ENCODE results near the gene MAT2A.

MAT2A gene

DNA sequence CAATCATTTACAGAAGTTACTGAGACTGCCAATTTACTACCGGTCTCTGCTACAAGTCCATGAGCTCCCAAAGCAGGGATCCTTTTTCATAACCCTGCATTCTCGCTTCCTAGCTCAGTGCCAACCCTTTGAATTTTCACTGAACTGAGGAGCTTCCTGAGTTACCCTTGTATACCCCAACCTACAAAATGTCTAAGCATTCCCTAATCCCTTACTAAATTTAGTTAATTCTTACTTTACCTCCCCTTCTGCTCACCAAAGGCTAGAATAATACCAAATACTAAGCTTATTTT is 9.6 kb downstream of the MAT2A start:
- Histone ChIP-seq H3K9me3 (ENCODE audit: control insufficient read depth, insufficient read depth, low read length) (no peaks in the 10 kb centered on the region), H3K4me2 (ENCODE audit: low read length) (no peak overlapping the region), H3K36me3 (ENCODE audit: control insufficient read depth, low read length) (peaks cover 78% of the 10 kb centered on the region), H3K4me3 (ENCODE audit: low read length) (no peak overlapping the region), H4K20me1 (ENCODE audit: control insufficient read depth, insufficient read depth, low read depth, low read length) (no peaks in the 10 kb centered on the region; the same call in 1 of the 2 replicates), H3K27me3 (ENCODE audit: control insufficient read depth, low read length) (no peaks in the 10 kb centered on the region), H3K4me1 (ENCODE audit: control insufficient read depth, low read length) (no peaks in the 10 kb centered on the region), H3K79me2 (ENCODE audit: control insufficient read depth, low read length) (no peaks in the 10 kb centered on the region), H3F3A (ENCODE audit: control insufficient read depth, insufficient read depth) (peaks cover 50% of the 10 kb centered on the region), H3K27ac (ENCODE audit: low read depth, low read length) (no peak overlapping the region), H3K9me2 (replicated peaks; ENCODE audit: control insufficient read depth, low read length) (no peaks in the 10 kb centered on the region)
- TF ChIP-seq, protein P1, sequence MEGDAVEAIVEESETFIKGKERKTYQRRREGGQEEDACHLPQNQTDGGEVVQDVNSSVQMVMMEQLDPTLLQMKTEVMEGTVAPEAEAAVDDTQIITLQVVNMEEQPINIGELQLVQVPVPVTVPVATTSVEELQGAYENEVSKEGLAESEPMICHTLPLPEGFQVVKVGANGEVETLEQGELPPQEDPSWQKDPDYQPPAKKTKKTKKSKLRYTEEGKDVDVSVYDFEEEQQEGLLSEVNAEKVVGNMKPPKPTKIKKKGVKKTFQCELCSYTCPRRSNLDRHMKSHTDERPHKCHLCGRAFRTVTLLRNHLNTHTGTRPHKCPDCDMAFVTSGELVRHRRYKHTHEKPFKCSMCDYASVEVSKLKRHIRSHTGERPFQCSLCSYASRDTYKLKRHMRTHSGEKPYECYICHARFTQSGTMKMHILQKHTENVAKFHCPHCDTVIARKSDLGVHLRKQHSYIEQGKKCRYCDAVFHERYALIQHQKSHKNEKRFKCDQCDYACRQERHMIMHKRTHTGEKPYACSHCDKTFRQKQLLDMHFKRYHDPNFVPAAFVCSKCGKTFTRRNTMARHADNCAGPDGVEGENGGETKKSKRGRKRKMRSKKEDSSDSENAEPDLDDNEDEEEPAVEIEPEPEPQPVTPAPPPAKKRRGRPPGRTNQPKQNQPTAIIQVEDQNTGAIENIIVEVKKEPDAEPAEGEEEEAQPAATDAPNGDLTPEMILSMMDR (IDR thresholded peaks at IDR 0.05; ENCODE audit: low read depth, low read length, poor library complexity, severe bottlenecking): no peak
- no peak for TF ChIP-seq EZH2phosphoT487 (IDR thresholded peaks at IDR 0.05; ENCODE audit: borderline replicate concordance, low read length)

GRCh38 chr2:85549095-85549494 is 10.1 kb downstream of the MAT2A start:
- Histone ChIP-seq H3K27ac (ENCODE audit: low read depth, low read length) (no peak overlapping the region), H3K9me2 (replicated peaks; ENCODE audit: control insufficient read depth, low read length) (no peaks in the 10 kb centered on the region), H3K27me3 (ENCODE audit: control insufficient read depth, low read length) (no peaks in the 10 kb centered on the region), H3K9me3 (ENCODE audit: control insufficient read depth, insufficient read depth, low read length) (no peaks in the 10 kb centered on the region), H3K4me2 (ENCODE audit: low read length) (no peak overlapping the region), H3F3A (ENCODE audit: control insufficient read depth, insufficient read depth) (peaks cover 50% of the 10 kb centered on the region), H3K36me3 (ENCODE audit: control insufficient read depth, low read length) (peaks cover 75% of the 10 kb centered on the region), H3K4me1 (ENCODE audit: control insufficient read depth, low read length) (no peaks in the 10 kb centered on the region), H4K20me1 (ENCODE audit: control insufficient read depth, insufficient read depth, low read depth, low read length) (no peaks in the 10 kb centered on the region; the same call in 1 of the 2 replicates), H3K4me3 (ENCODE audit: low read length) (no peak overlapping the region), H3K79me2 (ENCODE audit: control insufficient read depth, low read length) (no peaks in the 10 kb centered on the region)
- TF ChIP-seq EZH2phosphoT487 (IDR thresholded peaks at IDR 0.05; ENCODE audit: borderline replicate concordance, low read length): no peak
- TF ChIP-seq, protein P1 (IDR thresholded peaks at IDR 0.05; ENCODE audit: low read depth, low read length, poor library complexity, severe bottlenecking): no peak

DNA sequence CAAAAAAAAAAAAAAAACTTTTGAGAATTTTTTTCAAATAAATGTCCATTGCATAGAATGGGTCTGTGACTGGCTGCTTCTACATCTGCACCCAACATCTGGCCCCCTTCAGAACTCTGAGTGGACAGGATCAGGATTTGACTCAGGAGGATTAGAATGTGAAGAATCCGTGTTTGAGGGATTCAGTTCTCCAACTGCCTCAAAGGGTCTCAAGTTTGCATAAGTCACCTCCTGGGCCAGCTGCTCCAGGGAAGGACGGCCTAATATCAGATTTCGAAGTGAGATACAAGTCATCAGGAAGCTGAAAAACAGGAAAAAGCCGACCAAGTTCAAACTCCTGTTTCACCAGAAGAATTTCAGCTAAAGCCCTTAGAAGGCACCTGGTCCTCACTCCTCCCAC is 10.9 kb downstream of the MAT2A start:
- no peak overlapping the region for H3K4me3 ChIP-seq (ENCODE audit: low read length)
- H3K4me2 ChIP-seq (ENCODE audit: low read length): no peak overlapping the region
- no peaks in the 10 kb centered on the region for H3K4me1 ChIP-seq (ENCODE audit: control insufficient read depth, low read length)
- H3F3A ChIP-seq (ENCODE audit: control insufficient read depth, insufficient read depth): peaks cover 43% of the 10 kb centered on the region
- H3K9me3 ChIP-seq (ENCODE audit: control insufficient read depth, insufficient read depth, low read length): no peaks in the 10 kb centered on the region
- no peaks in the 10 kb centered on the region; the same call in 1 of the 2 replicates for H4K20me1 ChIP-seq (ENCODE audit: control insufficient read depth, insufficient read depth, low read depth, low read length)
- H3K27me3 ChIP-seq (ENCODE audit: control insufficient read depth, low read length): no peaks in the 10 kb centered on the region
- peaks cover 75% of the 10 kb centered on the region for H3K36me3 ChIP-seq (ENCODE audit: control insufficient read depth, low read length)
- no peaks in the 10 kb centered on the region for H3K79me2 ChIP-seq (ENCODE audit: control insufficient read depth, low read length)
- TF ChIP-seq EZH2phosphoT487 (IDR thresholded peaks at IDR 0.05; ENCODE audit: borderline replicate concordance, low read length): no peak
- TF ChIP-seq, protein P1 (IDR thresholded peaks at IDR 0.05; ENCODE audit: low read depth, low read length, poor library complexity, severe bottlenecking): no peak
- no peak overlapping the region for H3K27ac ChIP-seq (ENCODE audit: low read depth, low read length)
- H3K9me2 ChIP-seq (replicated peaks; ENCODE audit: control insufficient read depth, low read length): no peaks in the 10 kb centered on the region

DNA sequence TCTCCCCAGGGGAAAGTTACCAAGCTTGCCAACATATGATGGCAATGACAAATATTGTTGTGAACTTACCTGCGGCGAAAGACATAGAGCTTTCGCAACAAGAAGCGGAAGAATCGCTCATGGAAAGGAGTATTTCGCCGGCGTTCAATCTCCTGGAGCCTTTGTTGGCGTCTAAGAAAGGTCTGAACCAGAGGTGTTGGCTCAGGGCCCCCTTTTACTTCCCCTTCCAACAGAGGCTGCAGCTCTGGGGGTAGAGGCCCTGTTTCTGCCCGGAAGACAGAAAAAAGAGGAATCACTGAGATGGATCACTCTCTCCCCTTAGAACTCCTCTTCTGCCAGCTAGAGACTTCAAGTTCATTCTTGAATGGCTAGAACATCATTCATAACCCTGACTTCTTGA is 11.5 kb downstream of the MAT2A start:
- Histone ChIP-seq H3K9me2 (replicated peaks; ENCODE audit: control insufficient read depth, low read length) (no peaks in the 10 kb centered on the region), H3K27me3 (ENCODE audit: control insufficient read depth, low read length) (no peaks in the 10 kb centered on the region), H3K4me3 (ENCODE audit: low read length) (no peak overlapping the region), H4K20me1 (ENCODE audit: control insufficient read depth, insufficient read depth, low read depth, low read length) (no peaks in the 10 kb centered on the region; the same call in 1 of the 2 replicates), H3K4me1 (ENCODE audit: control insufficient read depth, low read length) (no peaks in the 10 kb centered on the region), H3K27ac (ENCODE audit: low read depth, low read length) (no peak overlapping the region), H3K9me3 (ENCODE audit: control insufficient read depth, insufficient read depth, low read length) (no peaks in the 10 kb centered on the region), H3K36me3 (ENCODE audit: control insufficient read depth, low read length) (peaks cover 75% of the 10 kb centered on the region), H3K79me2 (ENCODE audit: control insufficient read depth, low read length) (no peaks in the 10 kb centered on the region), H3K4me2 (ENCODE audit: low read length) (no peak overlapping the region), H3F3A (ENCODE audit: control insufficient read depth, insufficient read depth) (peaks cover 37% of the 10 kb centered on the region)
- TF ChIP-seq, protein P1 (IDR thresholded peaks at IDR 0.05; ENCODE audit: low read depth, low read length, poor library complexity, severe bottlenecking): no peak
- no peak for TF ChIP-seq EZH2phosphoT487 (IDR thresholded peaks at IDR 0.05; ENCODE audit: borderline replicate concordance, low read length)
